ENCODE data around the gene GGCX. TPM values are rescaled to one million over a fixed set of nuclear protein-coding genes. Genes with fewer than 3 reads are reported as not detected.

GGCX gene
- total RNA-seq, 1 donor from 2014 or later, result 26.5 TPM

- ATAC-seq, result no peak
Measured at GRCh38 chr2:85594715-85595300, 33.5 kb upstream of the GGCX start.

GRCh38 chr2:85593023-85593422, 31.7 kb upstream of the GGCX start:
- no peak for ATAC-seq

GRCh38 chr2:85592299-85592698, 31.0 kb upstream of the GGCX start:
- peak; percentile 14 for ATAC-seq

- no peak for ATAC-seq
Measured at GRCh38 chr2:85591563-85591962, 30.3 kb upstream of the GGCX start.

- peak; percentile 53 for ATAC-seq
Measured at GRCh38 chr2:85590950-85591349, 29.7 kb upstream of the GGCX start.

- peak; percentile 57 for ATAC-seq
Measured at GRCh38 chr2:85589982-85590791, 28.9 kb upstream of the GGCX start.

- no peak for ATAC-seq
Measured at GRCh38 chr2:85589181-85589580, 27.9 kb upstream of the GGCX start.

- ATAC-seq, result no peak
Measured at GRCh38 chr2:85588645-85589044, 27.4 kb upstream of the GGCX start.

- no peak for ATAC-seq
Measured at GRCh38 chr2:85588236-85588635, 26.9 kb upstream of the GGCX start.

GRCh38 chr2:85585781-85586105, 24.4 kb upstream of the GGCX start:
- no peak for ATAC-seq

GRCh38 chr2:85584857-85585780, 23.8 kb upstream of the GGCX start:
- peak; percentile 87 for ATAC-seq

- peak; percentile 35 for ATAC-seq
Measured at GRCh38 chr2:85584354-85584856, 23.1 kb upstream of the GGCX start, which contains the start of gene VAMP5. VAMP5 (plus strand) TSS chr2:85584431; CDS start chr2:85584491, 60 bp downstream.

GRCh38 chr2:85583667-85584353, 22.5 kb upstream of the GGCX start:
- ATAC-seq, result no peak

- no peak for ATAC-seq
Measured at GRCh38 chr2:85582492-85582891, 21.2 kb upstream of the GGCX start.

- ATAC-seq, result no peak
Measured at GRCh38 chr2:85580206-85580605, 18.9 kb upstream of the GGCX start.

GRCh38 chr2:85579266-85579935, 18.1 kb upstream of the GGCX start:
- no peak for ATAC-seq

GRCh38 chr2:85578243-85579180, 17.2 kb upstream of the GGCX start:
- ATAC-seq, result peak; percentile 39

- ATAC-seq, result peak; percentile 91
Measured at GRCh38 chr2:85577386-85578242, 16.3 kb upstream of the GGCX start, which contains the start of gene VAMP8. VAMP8 (plus strand) TSS chr2:85577586; CDS start chr2:85577647, 61 bp downstream.

GRCh38 chr2:85577063-85577385, 15.7 kb upstream of the GGCX start:
- no peak for ATAC-seq

- ATAC-seq, result no peak
Measured at GRCh38 chr2:85575739-85576138, 14.4 kb upstream of the GGCX start.

Data from esophagus mucosa (tissue), 1 donor.